Left ventricle myocardium superior (tissue), 1 donor: ENCODE results near the gene ZBTB8B. TPM values are rescaled to one million over a fixed set of nuclear protein-coding genes. Genes with fewer than 3 reads are reported as not detected.
"Not testable (repeated sequence)": the region's sequence is repeated elsewhere in the genome, so short reads cannot be mapped to it uniquely, and the experiment has no call there.

Source experiments
- ATAC-seq: fragments of 200-7000 bp; cut with Tn5 transposase; one replicate; pipeline ENCODE4 v1.9.1; 2020; ENCODE audit warnings: mild to moderate bottlenecking, moderate library complexity
- DNase-seq: peaks from one replicate; pipeline ENCODE4 v3.0.0-alpha.2; 2020
- intact Hi-C: fragments of 100-400 bp; cut with micrococcal nuclease; formaldehyde crosslinking; loops from one replicate; pipeline ENCODE4 v1.11.0; 2022
- total RNA-seq: library from RNA; stranded (reverse); fragmentation: NEBNext Ultra II Directional; extraction: Animal tissue kit (Norgen Biotek cat#: 25700); gene quantifications from one replicate; pipeline ENCODE4 v1.2.1, GENCODE V29; 2021
- donor health status: DM: no; HTN: yes; CAD: no; lungs with severe emphysema.

ZBTB8B gene
- total RNA-seq, 1 donor from 2014 or later: not detected

- DNase-seq (no peak), ATAC-seq (no peak)
- intact Hi-C loops: no loop called here
Observed at GRCh38 chr1:32465578-32465933, 684 bp downstream of the ZBTB8B start.

GRCh38 chr1:32466761-32467160 lies 1.9 kb downstream of the ZBTB8B start:
- no peak for ATAC-seq
- intact Hi-C loops: no loop called here
- no peak for DNase-seq

- intact Hi-C loops: no loop called here
- ATAC-seq: no peak
- no peak for DNase-seq
Observed at GRCh38 chr1:32468791-32469190, 3.9 kb downstream of the ZBTB8B start.

GRCh38 chr1:32470431-32470830 lies 5.6 kb downstream of the ZBTB8B start:
- DNase-seq (no peak), ATAC-seq (no peak)
- intact Hi-C loops: no loop called here

GRCh38 chr1:32470991-32471694 lies 6.3 kb downstream of the ZBTB8B start:
- intact Hi-C loops: no loop called here
- peak; percentile 37 for DNase-seq
- ATAC-seq: peak; percentile 53

GRCh38 chr1:32471695-32472362 lies 7.0 kb downstream of the ZBTB8B start:
- ATAC-seq (no peak), DNase-seq (no peak)
- intact Hi-C loops: no loop called here

GRCh38 chr1:32472966-32473365 lies 8.1 kb downstream of the ZBTB8B start:
- DNase-seq, ATAC-seq, intact Hi-C loops: not testable (repeated sequence)

GRCh38 chr1:32474954-32475353 lies 10.1 kb downstream of the ZBTB8B start:
- no peak for DNase-seq
- intact Hi-C loops: no loop called here
- no peak for ATAC-seq

GRCh38 chr1:32480003-32480402 lies 15.1 kb downstream of the ZBTB8B start:
- no peak for DNase-seq
- intact Hi-C loops: no loop called here

GRCh38 chr1:32480761-32481160 lies 15.9 kb downstream of the ZBTB8B start:
- ATAC-seq (no peak), DNase-seq (no peak)
- intact Hi-C loops: no loop called here

More at GRCh38 chr1:32480003-32480402, 15.1 kb downstream of the ZBTB8B start:
- no peak for ATAC-seq

GRCh38 chr1:32481788-32482187 lies 16.9 kb downstream of the ZBTB8B start:
- ATAC-seq, DNase-seq, intact Hi-C loops: not testable (repeated sequence)

GRCh38 chr1:32485554-32486255 lies 20.8 kb downstream of the ZBTB8B start:
- intact Hi-C loops: no loop called here
- ATAC-seq (no peak), DNase-seq (no peak)

- DNase-seq (no peak), ATAC-seq (no peak)
- intact Hi-C loops: no loop called here
Observed at GRCh38 chr1:32486463-32487113, 21.7 kb downstream of the ZBTB8B start.

GRCh38 chr1:32487182-32487581 lies 22.3 kb downstream of the ZBTB8B start:
- intact Hi-C loops: no loop called here
- ATAC-seq (no peak), DNase-seq (no peak)

- no peak for DNase-seq
- intact Hi-C loops: no loop called here
- no peak for ATAC-seq
Observed at GRCh38 chr1:32489774-32490454, 25.0 kb downstream of the ZBTB8B start.

- ATAC-seq (no peak), DNase-seq (no peak)
- intact Hi-C loops: no loop called here
Observed at GRCh38 chr1:32491386-32491785, 26.5 kb downstream of the ZBTB8B start.

GRCh38 chr1:32494196-32494595 lies 29.3 kb downstream of the ZBTB8B start:
- intact Hi-C loops: no loop called here
- ATAC-seq (peak; percentile 45), DNase-seq (no peak)

GRCh38 chr1:32494711-32495337 lies 30.0 kb downstream of the ZBTB8B start:
- ATAC-seq: no peak
- intact Hi-C loops: no loop called here

GRCh38 chr1:32496127-32496526 lies 31.3 kb downstream of the ZBTB8B start:
- DNase-seq (no peak), ATAC-seq (peak; percentile 18)
- intact Hi-C loops: no loop called here

More at GRCh38 chr1:32494711-32495337, 30.0 kb downstream of the ZBTB8B start:
- no peak for DNase-seq
